Left lung (tissue), 10 donors: ENCODE results near the gene ZER1. TPM values are rescaled to one million over a fixed set of nuclear protein-coding genes. Genes with fewer than 3 reads are reported as not detected.
A peak's percentile ranks its signal among the peaks of the same experiment; 100 is the strongest.

Experiments
- ATAC-seq: fragments of 200-7000 bp; cut with Tn5 transposase; one replicate; pipeline ENCODE4 v1.9.1; 2020; ENCODE audit warnings: moderate library complexity
- DNase-seq, 4 donors: peaks; one replicate each; pipeline ENCODE4 v3.0.0-alpha.2; 2013 to 2020
- H3K27ac ChIP-seq, 2 donors: fragments of 200-600 bp; sonication (generic) in 1 of 2; one replicate each; pipeline versions ENCODE4 v1.5.0 to v1.8.0; 2020 to 2021
- H3K27me3 ChIP-seq, 2 donors: fragments of 200-600 bp; sonication (generic) in 1 of 2; one replicate each; pipeline versions ENCODE4 v1.5.0 to v1.8.0; 2020 to 2021
- H3K36me3 ChIP-seq, 2 donors: fragments of 200-600 bp; sonication (generic) in 1 of 2; one replicate each; pipeline versions ENCODE4 v1.5.0 to v1.8.0; 2020 to 2021
- H3K4me1 ChIP-seq, 2 donors: fragments of 200-600 bp; one replicate each; pipeline ENCODE4 v1.8.0; 2021
- H3K4me3 ChIP-seq, 2 donors: fragments of 200-600 bp; sonication (generic) in 1 of 2; one replicate each; pipeline versions ENCODE4 v1.5.0 to v1.8.0; 2020 to 2021; ENCODE audit warnings: mild to moderate bottlenecking in 1 of 2
- H3K9me3 ChIP-seq, 2 donors: fragments of 200-600 bp; sonication (generic) in 1 of 2; one replicate each; pipeline versions ENCODE4 v1.5.0 to v1.8.0; 2020 to 2021
- CTCF ChIP-seq, 2 donors: fragments of 200-600 bp; sonication (generic) in 1 of 2; IDR thresholded peaks; one replicate each; pipeline versions ENCODE4 v1.5.0 to v1.8.0; 2021; ENCODE audit warnings: antibody characterized with exemption in 2 of 2
- intact Hi-C, 2 donors: fragments of 100-400 bp; cut with DNase I; formaldehyde crosslinking; loops; one replicate each; pipeline versions ENCODE4 v1.11.2 to v1.14.2; 2022
- polyA plus RNA-seq, 6 donors: library from polyadenylated mRNA; unstranded; fragments of 120-200 nt; gene quantifications; one replicate each; pipeline ENCODE4 v1.2.1, GENCODE V29; 2013; ENCODE audit not compliant: insufficient read length in 6 of 6
- total RNA-seq, 2 donors: library from RNA; stranded (reverse); fragmentation: NEBNext Ultra II Directional; extraction: Animal tissue kit (Norgen Biotek cat#: 25700); gene quantifications; one replicate each; pipeline ENCODE4 v1.2.1, GENCODE V29; 2021
- donor health status: DM: no; HTN: yes; CAD: no.
- donor health status: DM: no; HTN: no; CAD: no.

Gene ZER1
- total and polyA plus RNA-seq, 8 donors = 26.7 to 37.3 (median 30.2) TPM

- no peak overlapping the region for H3K4me3 ChIP-seq
- H3K27ac ChIP-seq = no peak overlapping the region
- no peak for TF ChIP-seq CTCF (IDR thresholded peaks at IDR 0.05)
- H3K27me3 ChIP-seq = no peaks in the 10 kb centered on the region
- peaks cover 0 to 54% of the 10 kb centered on the region in 2 donors for H3K36me3 ChIP-seq
- no peaks in the 10 kb centered on the region for H3K4me1 ChIP-seq
- DNase-seq = peak in 1 of 4 donors; percentile 33
- no peak for ATAC-seq
- intact Hi-C loops = no loop called here
- no peaks in the 10 kb centered on the region for H3K9me3 ChIP-seq
Measured at GRCh38 chr9:128716581-128717254, 55.0 kb downstream of the ZER1 start.

- H3K27ac ChIP-seq = no peak overlapping the region
- no peak overlapping the region for H3K4me3 ChIP-seq
- H3K27me3 ChIP-seq = no peaks in the 10 kb centered on the region
- no peak for TF ChIP-seq CTCF (IDR thresholded peaks at IDR 0.05)
- no peaks in the 10 kb centered on the region for H3K9me3 ChIP-seq
- H3K36me3 ChIP-seq = peaks cover 0 to 41% of the 10 kb centered on the region in 2 donors
- DNase-seq (peak in 1 of 4 donors; percentile 55), ATAC-seq (no peak)
- H3K4me1 ChIP-seq = no peaks in the 10 kb centered on the region
- intact Hi-C loops = no loop called here
Measured at GRCh38 chr9:128715436-128715750, 56.3 kb downstream of the ZER1 start.

- intact Hi-C loops = no loop called here
- no peak for TF ChIP-seq CTCF (IDR thresholded peaks at IDR 0.05)
- H3K9me3 ChIP-seq = no peaks in the 10 kb centered on the region
- DNase-seq (peak in 1 of 4 donors; percentile 43), ATAC-seq (no peak)
- H3K27ac ChIP-seq = no peak overlapping the region
- H3K4me1 ChIP-seq = no peaks in the 10 kb centered on the region
- no peaks in the 10 kb centered on the region for H3K27me3 ChIP-seq
- H3K36me3 ChIP-seq = peaks cover 0 to 36% of the 10 kb centered on the region in 2 donors
- H3K4me3 ChIP-seq = no peak overlapping the region
Measured at GRCh38 chr9:128714586-128715435, 56.9 kb downstream of the ZER1 start.

GRCh38 chr9:128713941-128714573 is 57.7 kb downstream of the ZER1 start:
- no peak for ATAC-seq
- Histone ChIP-seq H3K4me1 (no peaks in the 10 kb centered on the region), H3K4me3 (no peak overlapping the region), H3K36me3 (peaks cover 0 to 31% of the 10 kb centered on the region in 2 donors), H3K9me3 (no peaks in the 10 kb centered on the region), H3K27ac (no peak overlapping the region), H3K27me3 (no peaks in the 10 kb centered on the region)
- peak in 1 of 4 donors; percentile 50 for DNase-seq
- intact Hi-C loops = no loop called here
- TF ChIP-seq CTCF (IDR thresholded peaks at IDR 0.05) = no peak

- peaks cover 0 to 31% of the 10 kb centered on the region in 2 donors for H3K36me3 ChIP-seq
- no peaks in the 10 kb centered on the region for H3K4me1 ChIP-seq
- no peaks in the 10 kb centered on the region for H3K27me3 ChIP-seq
- no peak for TF ChIP-seq CTCF (IDR thresholded peaks at IDR 0.05)
- DNase-seq (peak in 1 of 4 donors; percentile 51), ATAC-seq (no peak)
- H3K4me3 ChIP-seq = no peak overlapping the region
- H3K27ac ChIP-seq = no peak overlapping the region
- H3K9me3 ChIP-seq = no peaks in the 10 kb centered on the region
- intact Hi-C loops = no loop called here
Measured at GRCh38 chr9:128713411-128713780, 58.3 kb downstream of the ZER1 start.
